ENCODE data around the gene PHC1.
"Not testable (repeated sequence)": the region's sequence is repeated elsewhere in the genome, so short reads cannot be mapped to it uniquely, and the experiment has no call there.

Gene PHC1

GRCh38 chr12:8914033-8914715, at the start of gene PHC1:
Gene PHC1, plus strand, starts transcription at chr12:8914509. Its CDS starts 3,169 bp downstream, at chr12:8917678.
- peak; percentile 24 for DNase-seq (ENCODE audit: low read depth)

- DNase-seq (ENCODE audit: low read depth), result no peak
Measured at GRCh38 chr12:8866429-8866828, 47.9 kb upstream of the PHC1 start.

DNA sequence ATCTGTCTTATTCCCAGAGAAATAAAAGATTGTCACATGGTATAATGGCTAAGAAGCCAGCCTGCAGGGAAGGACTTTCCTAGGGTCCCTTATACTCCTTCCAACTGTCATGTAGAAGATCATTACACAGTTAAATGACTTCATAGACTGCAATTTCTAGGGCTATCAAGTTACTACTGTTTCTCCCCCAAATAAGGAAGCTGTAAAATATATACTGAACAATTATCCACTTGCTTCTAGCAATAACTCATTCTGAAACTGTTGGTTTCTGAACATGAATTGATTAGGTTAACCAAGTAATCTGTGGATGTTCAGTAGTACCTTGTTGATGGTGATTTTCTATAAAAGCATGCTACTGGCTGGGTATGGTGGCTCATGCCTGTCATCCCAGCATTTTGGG, 47.3 kb upstream of the PHC1 start:
- DNase-seq (ENCODE audit: low read depth), result no peak

- DNase-seq (ENCODE audit: low read depth), result no peak
Measured at GRCh38 chr12:8867786-8868185, 46.5 kb upstream of the PHC1 start.

GRCh38 chr12:8870586-8870985, 43.7 kb upstream of the PHC1 start:
- no peak for DNase-seq (ENCODE audit: low read depth)

GRCh38 chr12:8871068-8871467, 43.2 kb upstream of the PHC1 start:
- DNase-seq (ENCODE audit: low read depth), result no peak

GRCh38 chr12:8876887-8877286, 37.4 kb upstream of the PHC1 start:
- DNase-seq (ENCODE audit: low read depth), result no peak

DNA sequence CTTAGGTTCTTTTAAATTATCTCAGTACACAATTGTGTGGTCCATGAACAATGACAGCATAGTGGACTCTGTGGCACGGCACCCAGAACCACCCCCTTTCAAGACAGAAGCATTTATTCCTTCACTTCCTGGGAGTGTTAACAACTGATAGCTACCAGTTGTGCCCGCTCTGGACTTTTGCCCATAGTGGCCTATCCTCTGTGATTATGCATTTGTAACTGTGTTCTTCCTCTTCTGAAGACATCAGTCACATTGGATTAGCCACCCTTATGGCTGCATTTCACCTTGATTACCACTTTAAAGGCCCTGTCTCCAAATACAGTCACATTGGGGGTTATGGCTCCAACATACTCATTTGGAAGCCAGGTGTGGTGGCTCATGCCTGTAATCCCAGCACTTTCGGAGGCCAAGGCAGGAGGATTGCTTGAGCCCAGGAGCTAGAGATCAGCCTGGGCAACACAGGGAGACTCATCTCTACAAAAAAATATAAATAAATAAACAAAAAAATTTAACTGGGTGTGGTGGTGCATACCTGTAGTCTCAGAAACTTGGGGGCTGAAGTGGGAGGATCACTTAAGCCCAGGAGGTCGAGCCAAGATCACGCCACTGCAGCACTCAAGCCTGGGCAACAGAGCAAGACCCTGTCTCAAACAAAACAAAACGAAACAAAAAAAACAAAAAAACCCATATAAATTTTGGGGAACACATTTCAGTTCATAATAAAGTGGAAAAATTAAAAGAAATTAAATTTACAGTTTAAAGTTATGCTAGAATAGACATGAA, 27.6 kb upstream of the PHC1 start:
- no peak for DNase-seq (ENCODE audit: low read depth)

DNA sequence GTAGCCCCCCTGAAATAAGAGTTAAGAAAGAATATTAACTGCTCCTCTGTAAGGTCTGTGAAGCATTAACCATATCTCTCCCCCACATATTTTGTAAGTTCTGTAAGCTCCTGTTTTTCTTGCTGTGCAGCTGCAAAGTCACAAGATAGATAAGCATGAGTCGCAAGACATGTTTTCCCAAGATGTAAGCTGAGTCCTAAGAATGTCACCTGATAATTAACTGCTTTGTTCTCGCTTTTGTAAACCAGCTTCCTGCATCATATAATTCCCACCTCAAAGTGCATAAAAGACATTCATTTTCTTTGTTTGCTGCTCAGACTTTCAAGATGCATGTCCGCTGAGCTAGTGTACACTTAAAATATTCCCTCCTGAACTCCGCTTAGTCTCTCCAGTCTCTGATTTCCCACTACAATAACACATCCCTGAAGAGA, 27.0 kb upstream of the PHC1 start:
- no peak for DNase-seq (ENCODE audit: low read depth)

GRCh38 chr12:8890313-8891085, 23.8 kb upstream of the PHC1 start:
- DNase-seq (ENCODE audit: low read depth), result no peak

GRCh38 chr12:8891976-8892375, 22.3 kb upstream of the PHC1 start:
- no peak for DNase-seq (ENCODE audit: low read depth)

DNA sequence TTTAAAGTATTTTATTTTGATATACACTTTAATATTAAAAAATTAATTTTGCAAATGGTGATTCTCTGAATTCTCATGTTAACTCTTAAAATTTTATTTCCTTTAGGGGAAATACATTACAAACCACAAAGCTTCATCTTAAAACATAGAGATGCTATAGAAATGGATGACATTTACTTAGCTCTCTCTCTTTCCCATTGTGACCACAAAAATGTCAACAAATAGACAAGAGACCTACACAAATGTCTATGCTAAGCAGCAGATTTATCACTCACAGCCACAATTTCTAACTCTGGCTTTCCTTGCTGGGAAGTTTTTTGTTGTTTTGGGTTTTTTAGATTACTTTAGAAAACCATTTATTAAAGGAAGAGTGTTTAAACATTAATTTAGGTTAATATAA, 19.9 kb upstream of the PHC1 start:
- DNase-seq (ENCODE audit: low read depth), result no peak

DNA sequence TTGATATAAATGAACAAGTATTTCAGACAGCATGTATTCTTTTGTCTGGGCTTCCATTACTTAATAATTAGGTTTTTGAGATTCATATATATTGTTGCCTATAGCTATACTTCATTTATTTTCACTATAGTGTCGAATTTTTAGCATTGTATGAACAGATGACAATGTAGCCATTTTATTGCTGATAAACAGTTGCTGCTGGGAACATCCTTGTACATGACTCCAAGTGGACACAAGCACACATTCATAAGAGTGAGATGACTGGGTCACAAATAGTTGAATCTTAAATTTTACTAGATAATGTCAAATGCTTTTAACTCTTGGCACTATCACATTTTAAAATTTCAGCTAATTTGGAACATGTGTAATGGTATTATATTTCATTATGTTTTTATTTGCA, 19.3 kb upstream of the PHC1 start:
- DNase-seq (ENCODE audit: low read depth), result no peak

GRCh38 chr12:8897081-8897480, 17.2 kb upstream of the PHC1 start:
- DNase-seq (ENCODE audit: low read depth), result no peak

DNA sequence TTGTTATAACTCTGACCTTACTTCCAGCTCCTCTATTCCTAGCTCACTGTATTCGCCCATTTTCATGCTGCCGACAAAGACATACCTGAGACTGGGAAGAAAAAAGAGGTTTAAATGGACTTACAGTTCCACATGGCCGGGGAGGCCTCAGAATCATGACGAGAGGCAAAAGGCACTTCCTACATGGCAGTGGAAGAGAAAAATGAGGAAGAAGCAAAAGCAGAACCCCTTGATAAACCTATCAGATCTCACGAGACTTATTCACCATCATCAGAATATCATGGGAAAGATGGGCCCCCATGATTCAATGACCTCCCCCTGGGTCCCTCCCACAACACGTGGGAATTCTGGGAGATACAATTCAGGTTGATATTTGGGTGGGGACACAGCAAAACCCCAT, 14.5 kb upstream of the PHC1 start:
- DNase-seq (ENCODE audit: low read depth), result no peak

DNA sequence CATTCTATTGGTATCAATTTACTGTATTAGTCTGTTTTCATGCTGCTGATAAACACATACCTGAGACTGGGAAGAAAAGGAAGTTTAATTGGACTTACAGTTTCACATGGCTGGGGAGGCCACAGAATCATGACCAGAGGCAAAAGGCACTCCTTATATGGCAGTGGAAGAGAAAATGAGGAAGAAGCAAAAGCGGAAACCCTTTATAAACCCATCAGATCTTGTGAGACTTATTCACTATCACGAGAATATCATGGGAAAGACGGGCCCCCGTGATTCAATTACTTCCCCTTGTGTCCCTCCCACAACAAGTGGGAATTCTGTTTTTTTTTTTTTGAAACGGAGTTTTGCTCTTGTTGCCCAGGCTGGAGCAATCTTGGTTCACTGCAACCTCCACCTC, 11.6 kb upstream of the PHC1 start:
- not testable (repeated sequence) for DNase-seq (ENCODE audit: low read depth)

DNA sequence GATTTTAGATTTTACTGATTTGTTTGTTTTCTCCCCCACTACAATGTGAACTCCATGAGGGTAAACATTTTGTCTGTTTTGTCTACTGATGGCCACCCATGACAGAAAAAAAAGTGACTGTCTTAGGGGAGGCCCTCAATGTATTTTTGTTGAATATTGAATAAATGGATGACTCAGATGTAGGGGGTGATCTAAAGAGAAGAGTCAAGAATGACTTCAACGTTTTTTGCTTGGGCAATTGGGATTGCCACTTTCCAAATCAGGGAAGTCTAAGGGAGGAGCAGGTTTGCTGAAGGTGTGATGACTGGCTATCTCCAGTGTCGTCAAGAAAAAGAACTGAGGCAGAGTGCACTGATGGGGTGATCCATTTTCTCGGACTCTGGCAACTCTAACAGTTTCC, 10.7 kb upstream of the PHC1 start:
- no peak for DNase-seq (ENCODE audit: low read depth)

GRCh38 chr12:8904665-8905064, 9.6 kb upstream of the PHC1 start:
- DNase-seq (ENCODE audit: low read depth), result no peak

GRCh38 chr12:8905546-8905945, 8.8 kb upstream of the PHC1 start:
- DNase-seq (ENCODE audit: low read depth), result no peak

GRCh38 chr12:8906266-8907180, 7.8 kb upstream of the PHC1 start:
- no peak for DNase-seq (ENCODE audit: low read depth)

DNA sequence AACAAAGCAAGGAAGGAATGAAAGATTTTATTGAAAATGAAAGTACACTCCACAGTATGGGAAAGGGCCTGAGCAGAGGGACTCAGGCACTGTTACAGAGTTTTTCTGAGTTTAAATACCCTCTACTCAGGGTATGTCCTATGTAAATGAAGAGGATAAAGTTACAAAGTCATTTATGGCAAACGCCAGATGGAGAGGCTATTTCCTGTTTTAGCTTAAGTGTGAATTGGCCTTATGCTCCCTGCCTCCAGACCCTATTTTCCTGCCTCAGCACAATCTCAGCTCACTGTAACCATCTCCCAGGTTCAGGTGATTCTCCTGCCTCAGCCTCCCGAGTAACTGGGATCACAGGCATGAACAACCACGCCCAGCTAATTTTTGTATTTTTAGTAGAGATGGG, 6.8 kb upstream of the PHC1 start:
- DNase-seq (ENCODE audit: low read depth), result no peak

DNA sequence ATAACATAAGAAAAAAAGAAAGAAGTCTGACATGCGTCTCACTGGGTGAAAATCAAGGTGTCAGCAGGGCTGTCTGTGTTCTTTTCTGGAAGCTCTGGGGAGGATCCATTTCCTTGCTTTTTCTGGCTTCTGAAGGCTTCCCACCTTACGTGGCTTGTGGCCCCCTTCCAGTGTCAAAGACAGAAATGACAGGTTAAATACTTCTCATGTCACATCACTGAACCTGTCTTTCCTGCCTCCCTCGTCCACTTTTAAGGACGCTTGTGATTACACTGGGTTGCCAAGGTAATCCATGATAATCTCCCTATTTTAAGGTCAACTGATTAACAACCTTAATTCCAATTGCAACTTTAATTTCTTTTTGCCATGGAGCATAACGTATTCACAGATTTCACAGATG, 4.6 kb upstream of the PHC1 start:
- no peak for DNase-seq (ENCODE audit: low read depth)

Measured in non-pigmented ciliary epithelial cell (primary cell).